ENCODE results near the gene CDC42BPB.

Gene CDC42BPB

GRCh38 chr14:103013028-103013427, 44.3 kb downstream of the CDC42BPB start:
- DNase-seq = no peak

DNA sequence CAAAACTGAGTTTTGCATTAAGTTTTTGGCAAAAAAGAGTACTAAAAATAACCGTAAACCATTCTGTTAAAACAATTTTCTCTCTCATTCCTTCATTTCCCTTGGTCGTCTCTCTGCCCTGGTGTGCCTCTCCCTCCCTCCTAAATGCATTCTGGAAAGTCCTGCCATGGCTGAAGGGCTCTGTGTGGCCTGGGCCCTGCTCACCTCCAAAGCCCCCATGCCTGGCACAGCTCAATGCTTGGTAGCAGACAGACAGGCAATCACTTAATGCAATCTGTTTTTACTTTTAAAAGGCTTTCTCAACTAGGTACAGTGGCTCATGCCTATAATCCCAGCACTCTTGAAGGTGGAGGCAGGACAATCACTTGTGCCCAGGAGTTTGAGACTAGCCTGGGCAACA, 47.8 kb downstream of the CDC42BPB start:
- no peak for DNase-seq

DNA sequence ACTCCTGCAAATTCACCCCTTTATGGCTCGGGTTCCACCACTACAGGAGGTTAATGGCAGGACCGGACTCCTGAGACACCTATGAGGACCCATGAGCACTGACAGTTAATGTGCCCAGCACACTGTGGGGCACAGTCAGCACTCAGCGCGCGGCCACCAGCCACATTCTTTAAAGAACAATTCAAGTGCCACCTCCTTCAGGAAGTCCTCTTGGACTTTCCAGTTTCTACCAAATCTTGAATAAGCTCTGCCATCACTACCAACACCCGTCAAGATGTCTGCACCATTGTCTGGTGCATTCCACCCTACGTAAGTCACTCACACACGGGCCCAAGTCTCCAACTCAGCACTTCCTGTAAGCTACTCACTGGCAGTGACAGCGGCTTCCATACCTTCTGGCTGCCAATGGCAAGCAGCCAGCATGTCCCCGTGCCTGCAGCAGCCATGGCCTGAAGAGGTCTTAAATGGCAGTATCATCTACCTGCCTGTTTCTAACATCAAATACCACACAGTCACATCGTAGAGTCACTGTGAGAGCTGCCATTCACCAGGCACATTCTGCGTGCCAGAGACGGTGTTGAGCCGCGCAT, 48.5 kb downstream of the CDC42BPB start:
- DNase-seq = no peak

DNA sequence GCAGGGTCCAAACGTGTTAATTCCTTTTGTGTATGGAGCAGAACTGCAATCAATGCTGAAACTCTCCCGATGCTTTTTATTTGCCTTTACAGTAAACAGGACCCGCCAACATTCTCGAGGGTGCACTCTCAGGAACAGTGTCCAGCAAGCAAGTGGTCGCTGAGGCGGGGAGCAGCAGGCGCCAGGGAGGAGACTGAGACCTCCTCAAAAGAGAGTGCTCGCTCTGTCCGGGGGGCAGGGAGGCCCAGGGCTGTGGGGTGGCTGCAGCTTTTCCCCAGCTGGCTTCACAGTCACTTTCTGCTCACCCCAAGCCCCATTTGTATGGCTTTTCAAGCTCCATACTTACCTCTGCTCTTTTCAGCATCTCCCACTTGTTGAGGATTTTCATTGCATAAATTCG, 49.2 kb downstream of the CDC42BPB start:
- DNase-seq = no peak

DNA sequence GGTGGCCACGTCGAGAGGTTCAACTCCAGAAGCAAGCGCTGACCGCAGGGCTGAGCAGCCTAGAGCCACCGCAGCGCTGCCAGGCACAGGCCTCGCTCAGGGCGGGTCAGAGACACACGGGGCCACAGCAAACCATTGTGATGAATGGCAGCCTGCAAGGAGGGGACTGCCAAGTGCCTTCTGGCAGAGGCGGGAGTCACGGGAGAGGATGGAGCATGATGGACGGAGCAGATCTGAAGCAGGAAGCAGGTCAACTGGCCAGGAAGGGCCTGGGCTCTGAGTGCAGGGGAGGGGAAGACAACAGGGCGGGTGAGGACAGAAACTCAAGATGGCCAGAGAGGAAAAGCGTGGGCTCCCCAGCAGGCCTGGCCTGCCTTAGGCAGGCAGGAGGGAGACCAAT, 49.8 kb downstream of the CDC42BPB start:
- no peak for DNase-seq

DNA sequence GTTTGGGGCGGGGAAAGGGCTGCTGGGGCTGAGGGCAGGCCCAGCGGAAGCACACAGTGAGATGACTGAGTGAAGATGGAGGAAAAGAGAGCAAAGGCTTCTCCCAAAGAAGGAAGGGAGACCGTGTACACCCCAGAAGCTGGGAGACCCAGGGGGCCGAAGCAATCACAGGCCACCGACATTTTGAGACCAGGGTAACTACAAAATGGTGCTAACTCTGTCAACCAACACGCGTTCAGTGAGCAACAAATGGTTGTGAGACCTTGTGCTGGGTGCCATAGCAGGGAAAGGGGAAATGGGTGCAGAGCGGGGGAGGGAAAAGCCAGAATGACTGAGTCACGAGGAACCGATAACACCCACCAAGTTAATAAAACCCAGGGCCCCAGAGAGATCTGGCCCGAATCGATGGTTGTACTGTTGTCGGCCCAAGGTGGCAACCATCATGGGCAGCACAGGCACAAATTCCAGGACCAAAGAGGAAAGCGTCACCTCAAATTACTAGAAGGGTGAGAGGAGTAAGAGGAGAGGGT, 50.3 kb downstream of the CDC42BPB start:
- no peak for DNase-seq

- no peak for DNase-seq
Measured at GRCh38 chr14:103006106-103006505, 51.2 kb downstream of the CDC42BPB start.

DNA sequence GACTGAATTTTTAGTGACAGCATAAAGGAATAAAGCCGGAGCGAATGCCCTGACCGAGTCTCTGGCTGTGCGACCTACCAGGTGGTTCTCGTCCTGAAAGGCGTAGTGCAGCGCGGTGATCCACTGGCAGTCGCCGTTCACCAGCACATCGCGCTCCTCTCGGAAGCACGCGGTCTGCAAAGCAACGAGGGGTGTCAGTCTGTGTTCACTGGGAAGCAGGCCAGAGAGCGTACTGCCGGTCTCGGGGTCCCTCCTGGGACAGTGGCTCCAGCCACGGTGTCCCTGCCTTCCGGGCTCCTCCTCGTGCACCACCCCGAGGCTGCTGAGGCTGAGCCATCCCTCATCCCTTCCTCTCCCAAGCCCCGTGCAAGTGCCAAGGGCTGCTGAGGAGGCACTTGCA, 53.5 kb downstream of the CDC42BPB start:
- no peak for DNase-seq

GRCh38 chr14:103003351-103003615, 54.1 kb downstream of the CDC42BPB start:
- DNase-seq = no peak

GRCh38 chr14:103002578-103003350, 54.6 kb downstream of the CDC42BPB start:
- no peak for DNase-seq

DNA sequence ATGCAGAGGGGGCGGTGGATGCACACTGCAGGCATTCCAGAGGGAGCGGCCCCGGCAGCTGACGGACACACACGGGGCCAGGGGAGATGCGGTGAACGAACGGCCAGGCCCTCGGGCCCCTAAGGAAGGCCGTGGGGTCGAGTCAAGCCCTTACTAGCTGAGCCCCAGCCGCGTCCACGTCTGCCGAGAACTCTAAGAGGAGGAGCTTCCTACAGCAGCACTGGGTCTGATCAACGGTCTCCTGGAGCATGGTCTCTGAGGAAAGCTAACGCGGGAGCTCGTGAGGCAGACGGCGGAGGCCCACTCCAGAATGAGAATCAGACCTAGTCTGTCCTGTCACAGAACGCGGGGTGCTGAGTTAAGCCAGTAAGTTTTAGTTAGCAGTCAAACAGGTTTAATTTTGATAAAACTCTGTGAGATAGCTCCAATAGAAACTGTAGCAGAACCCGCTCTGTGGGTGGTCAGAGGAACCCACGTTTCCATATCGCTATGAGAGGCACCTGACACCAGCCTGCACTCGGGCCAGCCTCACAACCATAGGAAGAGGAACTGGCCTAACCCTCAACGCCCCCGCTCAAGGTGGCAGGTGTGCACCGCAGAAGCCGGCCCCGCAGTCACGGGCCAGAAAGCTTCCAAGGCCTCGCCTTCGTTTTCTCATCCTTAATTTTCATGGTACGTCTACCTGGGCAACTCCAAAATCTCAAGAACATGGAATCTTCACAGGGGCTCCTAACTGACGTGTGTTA, 55.5 kb downstream of the CDC42BPB start:
- DNase-seq = no peak

GRCh38 chr14:103001226-103001625, 56.1 kb downstream of the CDC42BPB start:
- DNase-seq = no peak

DNA sequence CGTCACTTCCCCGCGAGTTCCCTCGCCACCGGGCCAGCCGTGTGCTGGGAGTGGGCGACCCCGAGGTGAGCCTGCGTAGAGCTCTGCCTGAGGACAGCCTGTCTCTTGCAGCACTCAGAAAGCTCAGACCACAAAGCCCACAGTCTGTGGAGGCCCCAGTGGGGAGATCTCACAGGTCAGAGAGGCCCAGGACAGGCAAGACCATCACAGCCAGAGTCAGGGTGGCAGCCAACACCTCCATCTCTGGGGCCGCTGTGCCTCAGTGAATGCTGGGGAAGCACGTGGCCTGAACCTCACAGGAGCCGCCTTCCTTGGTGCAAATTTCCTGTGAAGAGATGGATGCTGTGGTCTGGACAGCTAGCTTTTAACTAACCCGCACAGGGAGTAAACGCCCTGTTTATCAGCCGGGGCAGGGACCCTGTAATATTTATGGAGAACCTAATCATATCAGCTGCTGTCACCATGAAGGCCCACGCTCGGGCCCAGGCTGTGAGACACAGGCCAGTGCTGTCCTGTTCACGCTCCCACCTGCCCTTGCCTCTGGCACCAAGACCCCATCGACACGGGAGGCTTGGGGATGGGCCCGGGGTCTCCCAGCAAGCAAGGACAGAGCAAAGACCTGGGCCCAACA, 56.9 kb downstream of the CDC42BPB start:
- no peak for DNase-seq

DNA sequence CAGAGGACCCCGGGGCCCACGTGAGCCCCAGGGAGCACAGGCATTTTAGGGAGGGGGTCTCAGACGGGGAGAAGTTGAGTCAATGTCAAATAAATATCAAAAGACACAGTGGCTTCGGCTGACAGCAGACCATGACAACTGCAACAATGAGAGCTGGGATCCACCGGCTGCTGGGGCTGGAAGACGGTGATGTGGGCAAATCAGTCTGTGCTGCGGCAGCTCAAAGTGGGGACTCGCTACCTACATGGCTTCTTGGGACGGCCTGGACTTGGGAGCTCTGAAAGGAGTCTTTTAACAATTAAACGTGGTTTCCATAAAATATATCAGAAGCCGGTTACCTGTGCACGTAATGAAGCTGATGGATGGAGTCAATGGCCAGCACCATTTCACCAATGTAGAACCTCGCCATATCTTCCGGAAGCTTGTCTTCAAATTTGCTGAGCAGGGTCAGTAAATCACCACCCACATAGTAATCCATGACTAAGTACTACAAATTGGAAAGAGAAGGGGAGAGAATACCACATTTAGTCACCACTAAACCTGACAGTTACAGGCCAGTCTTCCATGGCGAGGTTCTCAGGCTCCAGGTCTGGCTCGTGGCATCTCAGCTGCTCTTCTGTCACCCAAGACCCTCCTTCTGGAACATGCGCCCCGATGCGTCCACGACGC, 58.0 kb downstream of the CDC42BPB start:
- no peak for DNase-seq

DNA sequence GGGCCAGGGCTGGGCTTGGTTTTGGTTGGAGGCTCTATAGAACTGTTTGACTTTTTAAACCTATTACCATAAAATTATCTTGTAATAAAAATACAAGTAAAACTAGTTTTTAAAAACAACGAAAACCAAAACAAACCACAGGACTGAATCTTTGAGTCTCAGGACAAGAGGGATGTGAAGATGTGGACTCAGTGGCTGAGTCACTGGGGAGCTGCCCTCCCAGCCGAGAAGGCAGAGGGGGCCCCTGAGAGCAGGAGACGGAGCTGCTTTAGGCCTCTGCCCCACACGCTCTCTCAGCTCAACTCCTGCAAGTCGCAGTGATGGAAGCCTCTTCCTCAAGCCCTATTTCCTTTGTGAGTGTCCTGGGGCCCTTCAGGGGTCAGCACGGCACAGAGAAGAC, 59.0 kb downstream of the CDC42BPB start:
- no peak for DNase-seq

DNA sequence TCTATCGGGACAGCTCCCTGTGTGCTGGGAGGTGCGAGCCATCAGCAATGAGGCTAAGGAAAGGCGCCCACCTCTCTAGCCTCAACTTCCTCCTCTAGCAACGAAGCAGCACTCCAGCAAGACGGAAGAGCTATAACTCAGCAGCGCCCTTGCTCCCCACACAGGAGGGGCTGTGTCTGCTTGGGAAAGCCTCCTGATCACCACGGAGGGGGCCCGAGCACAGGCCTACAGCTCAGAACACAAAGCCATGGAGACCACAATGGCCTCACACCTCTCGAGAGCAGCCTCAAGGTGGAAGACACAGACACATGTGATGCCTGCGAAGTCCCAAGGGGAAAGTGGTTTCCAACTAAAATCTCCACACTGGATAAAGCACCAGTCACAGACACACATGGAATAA, 60.4 kb downstream of the CDC42BPB start:
- DNase-seq = no peak

GRCh38 chr14:102994689-102995088, 62.7 kb downstream of the CDC42BPB start:
- no peak for DNase-seq

- DNase-seq = no peak
Measured at GRCh38 chr14:102993523-102993922, 63.8 kb downstream of the CDC42BPB start.

- DNase-seq = no peak
Measured at GRCh38 chr14:102991376-102991775, 66.0 kb downstream of the CDC42BPB start.

DNA sequence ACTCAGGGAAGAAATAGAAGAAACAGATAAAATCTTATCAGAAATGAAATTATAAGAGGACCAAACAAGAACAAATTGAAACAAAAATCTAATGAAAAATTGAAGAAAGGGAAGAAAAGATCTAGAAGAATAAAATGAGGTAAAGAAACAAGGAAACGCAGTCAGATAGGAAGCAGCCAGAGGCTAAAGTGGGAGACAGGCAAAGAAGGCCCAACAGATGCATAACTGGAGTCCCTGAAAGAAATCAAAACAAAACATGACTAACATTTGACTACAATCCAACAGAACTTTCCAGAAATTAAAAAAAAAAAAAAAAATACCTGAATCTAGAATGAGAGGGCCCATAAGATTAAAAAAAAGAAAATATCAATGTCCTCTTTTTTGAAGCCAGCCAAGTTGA, 69.3 kb downstream of the CDC42BPB start:
- no peak for DNase-seq

DNA sequence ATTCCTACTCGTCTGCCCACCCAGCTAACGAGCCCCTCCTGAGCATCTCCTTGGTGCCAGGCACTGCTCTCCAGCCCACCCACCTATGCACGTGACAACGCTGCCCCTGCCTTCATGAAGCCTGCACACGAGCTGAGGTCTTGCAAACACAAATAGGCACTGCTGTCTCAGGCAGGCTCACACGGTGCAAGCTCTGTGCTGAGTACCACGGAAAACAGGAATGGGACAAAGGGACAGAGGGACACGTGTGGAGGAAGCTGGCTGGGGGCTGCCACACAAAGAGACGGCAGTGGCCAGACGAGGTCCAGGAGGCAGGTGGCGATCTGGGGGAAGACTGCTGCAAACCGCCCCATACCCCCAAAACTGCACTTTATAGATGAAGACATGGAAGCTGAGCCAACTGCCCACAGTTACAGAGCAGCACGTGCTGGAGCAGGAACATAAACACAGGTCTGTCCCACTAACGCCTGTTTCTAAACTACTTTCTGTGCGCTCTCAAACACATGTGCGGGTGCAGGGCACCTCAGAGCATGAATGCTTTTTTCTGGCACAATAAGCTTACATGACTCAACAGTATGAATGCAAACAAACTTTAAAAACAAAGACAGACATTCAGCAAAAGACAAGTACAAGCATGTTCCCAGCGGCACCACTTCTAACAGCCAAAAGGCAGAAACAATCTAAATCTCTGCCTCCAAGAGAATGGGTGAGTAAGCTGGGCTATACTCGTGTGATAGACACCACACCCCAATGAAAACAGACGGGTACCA, 70.4 kb downstream of the CDC42BPB start:
- no peak for DNase-seq

GRCh38 chr14:102985665-102986064, 71.7 kb downstream of the CDC42BPB start:
- DNase-seq = no peak

All from DMS79 (cell line).